Large intestine (tissue), 3 donors: ENCODE measurements around the gene CDKN2C. TPM values are rescaled to one million over a fixed set of nuclear protein-coding genes. Genes with fewer than 3 reads are reported as not detected.
A peak's percentile ranks its signal among the peaks of the same experiment; 100 is the strongest.

Source experiments
- DNase-seq, 2 donors: peaks; one replicate each; pipeline versions ENCODE4 v3.0.0 to v3.0.0-alpha.2; 2013
- H3K27ac ChIP-seq: one replicate; pipeline ENCODE4 v1.5.1; 2013; ENCODE audit warnings: low read length
- H3K27me3 ChIP-seq: 2 replicates; pipeline ENCODE4 v1.6.1; 2013; ENCODE audit warnings: low read length; ENCODE audit not compliant: control insufficient read depth, insufficient read depth
- H3K36me3 ChIP-seq: 2 replicates; pipeline ENCODE4 v1.6.1; 2013; ENCODE audit warnings: low read length; ENCODE audit not compliant: control insufficient read depth, insufficient read depth
- H3K4me1 ChIP-seq: one replicate; pipeline ENCODE4 v1.6.1; 2013; ENCODE audit warnings: low read length; ENCODE audit not compliant: control insufficient read depth, insufficient read depth
- H3K4me3 ChIP-seq: one replicate; pipeline ENCODE4 v1.5.1; 2013; ENCODE audit warnings: low read length
- H3K9me3 ChIP-seq: one replicate; pipeline ENCODE4 v1.6.1; 2013; ENCODE audit warnings: mild to moderate bottlenecking, low read depth, low read length, moderate library complexity; ENCODE audit not compliant: control insufficient read depth
- WGBS: methylation state at CpG from one replicate; pipeline ENCODE4 v1.1.5; 2013; ENCODE audit warnings: low lambda C conversion rate; ENCODE audit not compliant: insufficient coverage; 5-methylcytosine and 5-hydroxymethylcytosine counted together
- polyA plus RNA-seq: library from polyadenylated mRNA; unstranded; fragments of 120-200 nt; gene quantifications from one replicate; pipeline ENCODE4 v1.2.1, GENCODE V29; 2013

The CDKN2C gene
- polyA plus RNA-seq, 1 donor: 5.2 TPM

GRCh38 chr1:50972766-50973165, 2.7 kb downstream of the CDKN2C start:
- H3K4me3 ChIP-seq: no peak overlapping the region
- WGBS: no CpG with 5 or more reads among the region's 1 CpG

DNA sequence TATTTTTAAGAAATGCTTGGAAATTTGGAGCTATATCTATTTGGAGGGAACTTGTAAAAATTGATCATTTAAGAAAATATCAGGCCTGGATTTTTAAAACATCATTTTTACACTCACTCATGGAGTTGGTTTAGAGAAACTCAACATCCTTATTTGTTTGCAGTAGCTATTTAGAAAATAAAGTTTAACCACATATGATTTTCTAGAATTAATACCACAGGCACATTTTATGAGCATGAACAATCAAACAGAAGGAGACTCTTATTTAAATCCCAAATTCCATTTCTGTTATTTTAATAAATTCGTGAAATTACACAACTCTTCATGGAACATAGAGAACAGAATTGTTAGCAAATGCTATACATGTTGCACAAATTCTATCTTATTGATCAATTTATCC, 3.2 kb downstream of the CDKN2C start:
- peaks cover 64% of the 10 kb centered on the region for H3K27me3 ChIP-seq
- no peak overlapping the region for H3K4me3 ChIP-seq
- H3K9me3 ChIP-seq: no peaks in the 10 kb centered on the region
- DNase-seq: no peak
- H3K4me1 ChIP-seq: peaks cover 15% of the 10 kb centered on the region
- no peaks in the 10 kb centered on the region for H3K36me3 ChIP-seq
- H3K27ac ChIP-seq: no peak overlapping the region
- WGBS: 67% methylated on average over 1 of the region's 1 CpG

More at GRCh38 chr1:50972766-50973165, 2.7 kb downstream of the CDKN2C start:
- peaks cover 15% of the 10 kb centered on the region for H3K4me1 ChIP-seq
- no peaks in the 10 kb centered on the region for H3K9me3 ChIP-seq
- H3K27me3 ChIP-seq: peaks cover 60% of the 10 kb centered on the region
- no peaks in the 10 kb centered on the region for H3K36me3 ChIP-seq
- H3K27ac ChIP-seq: no peak overlapping the region
- no peak for DNase-seq

DNA sequence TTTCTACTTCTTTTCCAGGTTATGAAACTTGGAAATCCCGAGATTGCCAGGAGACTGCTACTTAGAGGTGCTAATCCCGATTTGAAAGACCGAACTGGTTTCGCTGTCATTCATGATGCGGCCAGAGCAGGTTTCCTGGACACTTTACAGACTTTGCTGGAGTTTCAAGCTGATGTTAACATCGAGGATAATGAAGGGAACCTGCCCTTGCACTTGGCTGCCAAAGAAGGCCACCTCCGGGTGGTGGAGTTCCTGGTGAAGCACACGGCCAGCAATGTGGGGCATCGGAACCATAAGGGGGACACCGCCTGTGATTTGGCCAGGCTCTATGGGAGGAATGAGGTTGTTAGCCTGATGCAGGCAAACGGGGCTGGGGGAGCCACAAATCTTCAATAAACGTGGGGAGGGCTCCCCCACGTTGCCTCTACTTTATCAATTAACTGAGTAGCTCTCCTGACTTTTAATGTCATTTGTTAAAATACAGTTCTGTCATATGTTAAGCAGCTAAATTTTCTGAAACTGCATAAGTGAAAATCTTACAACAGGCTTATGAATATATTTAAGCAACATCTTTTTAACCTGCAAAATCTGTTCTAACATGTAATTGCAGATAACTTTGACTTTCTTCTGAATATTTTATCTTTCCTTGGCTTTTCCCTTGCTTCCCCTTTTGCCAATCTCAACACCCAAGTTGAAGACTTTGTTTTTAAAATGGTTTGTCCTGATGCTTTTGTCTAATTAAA, 4.0 kb downstream of the CDKN2C start:
- Histone ChIP-seq H3K36me3 (no peaks in the 10 kb centered on the region), H3K4me3 (no peak overlapping the region), H3K27me3 (peaks cover 72% of the 10 kb centered on the region), H3K4me1 (peaks cover 15% of the 10 kb centered on the region), H3K27ac (no peak overlapping the region), H3K9me3 (no peaks in the 10 kb centered on the region)
- DNase-seq: peak in 1 of 2 donors; percentile 14
- 35% methylated on average over 2 of the region's 13 CpGs for WGBS

- Histone ChIP-seq H3K9me3 (no peaks in the 10 kb centered on the region), H3K4me1 (peaks cover 15% of the 10 kb centered on the region), H3K36me3 (no peaks in the 10 kb centered on the region), H3K4me3 (no peak overlapping the region), H3K27ac (no peak overlapping the region), H3K27me3 (peaks cover 75% of the 10 kb centered on the region)
- WGBS: 67% methylated on average over 1 of the region's 1 CpG
- DNase-seq: no peak
Measured at GRCh38 chr1:50974618-50974935, 4.5 kb downstream of the CDKN2C start.

- Histone ChIP-seq H3K4me3 (no peak overlapping the region), H3K27ac (no peak overlapping the region), H3K27me3 (peaks cover 71% of the 10 kb centered on the region), H3K9me3 (no peaks in the 10 kb centered on the region), H3K36me3 (no peaks in the 10 kb centered on the region), H3K4me1 (peaks cover 11% of the 10 kb centered on the region)
- WGBS: no CpG with 5 or more reads among the region's 1 CpG
- DNase-seq: no peak
Measured at GRCh38 chr1:50975436-50975835, 5.4 kb downstream of the CDKN2C start.

GRCh38 chr1:50976111-50976889, 6.3 kb downstream of the CDKN2C start:
- Histone ChIP-seq H3K27ac (no peak overlapping the region), H3K27me3 (peaks cover 62% of the 10 kb centered on the region), H3K4me3 (no peak overlapping the region), H3K9me3 (no peaks in the 10 kb centered on the region), H3K36me3 (no peaks in the 10 kb centered on the region), H3K4me1 (peaks cover 9% of the 10 kb centered on the region)
- DNase-seq: no peak
- WGBS: no CpG with 5 or more reads among the region's 19 CpGs

DNA sequence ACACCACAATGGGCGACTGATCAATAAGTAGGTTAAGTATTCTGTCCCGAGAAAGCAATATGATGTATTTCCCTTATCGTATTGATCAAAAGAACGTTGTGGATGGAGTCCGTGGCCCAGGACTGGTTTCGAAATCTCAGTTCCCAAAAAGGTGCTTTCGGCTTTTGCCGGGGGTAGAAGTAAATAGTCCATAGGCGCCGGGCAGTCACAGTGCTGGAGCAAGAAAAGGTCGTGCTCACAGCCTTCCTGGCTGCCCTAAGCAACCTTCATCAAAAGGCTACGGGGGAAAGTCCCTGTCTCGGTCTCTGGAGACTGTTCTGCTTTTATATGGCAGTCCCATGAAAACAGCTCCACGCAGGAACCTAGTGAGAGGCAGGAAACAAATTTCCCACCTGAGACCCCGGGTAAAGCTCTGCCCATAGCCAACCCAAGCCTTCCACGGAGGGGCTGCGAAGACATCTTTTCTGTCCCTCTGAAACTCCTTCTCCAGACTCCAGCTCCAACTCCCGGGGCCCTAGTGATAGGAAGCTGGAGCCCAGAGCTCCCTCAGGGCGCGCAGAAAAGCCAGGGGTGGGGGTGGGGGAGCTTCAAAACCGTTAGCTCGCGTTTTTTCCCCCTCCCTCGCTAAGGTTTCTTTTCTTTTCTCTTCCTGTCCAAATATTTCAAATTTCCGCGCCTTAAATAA, 7.0 kb downstream of the CDKN2C start:
- no peaks in the 10 kb centered on the region for H3K36me3 ChIP-seq
- no peak overlapping the region for H3K27ac ChIP-seq
- H3K4me3 ChIP-seq: peak overlapping the region; percentile 44
- H3K9me3 ChIP-seq: no peaks in the 10 kb centered on the region
- WGBS: 0% methylated on average over 3 of the region's 26 CpGs
- peaks cover 9% of the 10 kb centered on the region for H3K4me1 ChIP-seq
- peaks cover 63% of the 10 kb centered on the region for H3K27me3 ChIP-seq
- DNase-seq: peak in 1 of 2 donors; percentile 12

DNA sequence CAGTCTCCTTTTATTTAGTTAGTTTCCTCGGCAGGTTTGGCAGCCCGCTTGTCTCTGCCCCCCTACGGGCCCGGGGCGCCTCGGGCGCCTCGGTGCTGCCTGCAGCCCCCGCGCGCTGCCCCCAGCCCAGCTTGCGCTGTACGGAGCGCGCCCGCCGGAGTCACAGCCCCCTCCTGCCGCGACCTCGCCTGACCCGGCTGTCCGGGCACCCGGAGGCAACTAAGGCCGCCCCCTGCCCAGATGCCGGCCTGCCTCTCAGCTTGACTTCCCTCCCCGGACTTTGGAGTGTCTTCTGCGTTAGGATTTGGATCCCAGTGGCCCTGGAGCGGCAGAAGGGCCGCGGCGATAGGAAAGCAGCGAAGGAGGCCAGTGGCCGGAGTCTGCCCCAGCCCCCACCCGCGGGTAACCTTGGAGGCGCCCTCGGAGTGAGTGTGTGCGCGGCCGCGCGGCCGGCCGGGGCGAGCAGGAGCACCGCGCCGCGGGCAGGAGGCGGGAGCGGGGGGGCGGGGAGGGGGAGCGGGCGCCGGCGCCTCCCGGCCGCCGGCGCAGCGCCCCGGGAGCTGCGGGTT, 7.6 kb downstream of the CDKN2C start:
- no peak overlapping the region for H3K27ac ChIP-seq
- peak overlapping the region; percentile 44 for H3K4me3 ChIP-seq
- no peaks in the 10 kb centered on the region for H3K36me3 ChIP-seq
- 0% methylated on average over 1 of the region's 63 CpGs for WGBS
- DNase-seq: peak in 1 of 2 donors; percentile 31
- peaks cover 66% of the 10 kb centered on the region for H3K27me3 ChIP-seq
- peaks cover 9% of the 10 kb centered on the region for H3K4me1 ChIP-seq
- H3K9me3 ChIP-seq: no peaks in the 10 kb centered on the region

DNA sequence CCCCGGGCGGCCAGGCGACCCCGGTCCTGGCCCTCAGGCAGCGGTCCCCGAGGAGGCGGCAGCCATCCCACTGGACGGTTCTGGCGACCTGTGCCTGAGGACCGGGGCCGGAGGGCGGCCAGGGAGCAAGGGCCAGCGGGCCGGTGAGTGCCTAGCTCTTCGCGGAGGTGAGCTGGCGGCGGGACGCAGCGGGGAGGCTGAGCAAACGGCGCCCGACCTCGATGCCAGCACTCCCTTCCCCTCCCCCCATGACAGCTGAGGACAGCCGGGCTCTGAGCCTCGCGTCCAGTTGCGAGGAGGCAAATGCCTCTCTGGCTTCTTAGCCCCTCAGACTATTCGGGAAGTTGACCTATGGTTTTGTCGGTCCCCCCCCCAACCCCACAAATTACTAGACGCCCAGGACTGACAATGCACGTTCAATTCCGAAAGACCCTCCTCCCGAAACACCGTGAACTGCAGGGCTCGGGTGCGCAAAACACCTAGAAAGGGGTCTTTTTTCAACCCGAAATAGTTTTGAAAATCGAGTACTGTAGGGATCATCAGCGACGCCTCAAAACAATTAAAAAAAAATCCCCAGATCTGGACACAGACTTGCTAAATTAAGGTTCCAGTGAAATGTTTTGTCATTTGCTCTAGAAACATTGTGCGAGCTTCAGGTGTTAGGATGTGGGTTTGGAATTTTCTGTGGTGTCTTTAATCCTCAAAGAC, 8.3 kb downstream of the CDKN2C start:
- H3K27ac ChIP-seq: no peak overlapping the region
- H3K4me1 ChIP-seq: peaks cover 9% of the 10 kb centered on the region
- H3K27me3 ChIP-seq: peaks cover 67% of the 10 kb centered on the region
- peak; percentile 7 to 50 for DNase-seq
- H3K9me3 ChIP-seq: no peaks in the 10 kb centered on the region
- 0% methylated on average over 3 of the region's 42 CpGs for WGBS
- H3K36me3 ChIP-seq: no peaks in the 10 kb centered on the region
- H3K4me3 ChIP-seq: peak overlapping the region; percentile 27
